GM21576 (cell line): ENCODE data around the gene ZNF189.
"Not testable (repeated sequence)": the region's sequence is repeated elsewhere in the genome, so short reads cannot be mapped to it uniquely, and the experiment has no call there.

Source experiments
- ATAC-seq: cut with Tn5 transposase; IDR thresholded peaks from one replicate; pipeline ENCODE4 v1.9.1; 2021; ENCODE audit warnings: mild to moderate bottlenecking, moderate library complexity; ENCODE audit not compliant: unreplicated experiment

Gene ZNF189

GRCh38 chr9:101376111-101376848 lies 22.4 kb upstream of the ZNF189 start:
- no peak for ATAC-seq

- no peak for ATAC-seq
These were observed 18.4 kb upstream of the ZNF189 start for GRCh38 chr9:101380295-101380694.

- ATAC-seq = no peak
These were observed 17.5 kb upstream of the ZNF189 start for GRCh38 chr9:101381118-101381517.

- no peak for ATAC-seq
These were observed 16.8 kb upstream of the ZNF189 start for GRCh38 chr9:101381833-101382342.

GRCh38 chr9:101383361-101383760 lies 15.3 kb upstream of the ZNF189 start:
- no peak for ATAC-seq

- ATAC-seq = not testable (repeated sequence)
These were observed 13.6 kb upstream of the ZNF189 start, which contains the start of gene BAAT for GRCh38 chr9:101384873-101385536. TSS of gene BAAT (minus strand) at chr9:101385006. CDS start at chr9:101371404, 13,602 bp downstream.

- ATAC-seq = no peak
These were observed 10.7 kb upstream of the ZNF189 start for GRCh38 chr9:101387871-101388506.

- no peak for ATAC-seq
These were observed 10.1 kb upstream of the ZNF189 start for GRCh38 chr9:101388507-101388993.

GRCh38 chr9:101393135-101393534 lies 5.5 kb upstream of the ZNF189 start:
- ATAC-seq = no peak

GRCh38 chr9:101394687-101395086 lies 4.0 kb upstream of the ZNF189 start:
- no peak for ATAC-seq

GRCh38 chr9:101397746-101398067 lies 944 bp upstream of the ZNF189 start:
- ATAC-seq = no peak

GRCh38 chr9:101398930-101399642 lies 435 bp downstream of the ZNF189 start:
- no peak for ATAC-seq

- ATAC-seq = no peak
These were observed 956 bp downstream of the ZNF189 start for GRCh38 chr9:101399643-101399970.

GRCh38 chr9:101400120-101400519 lies 1.5 kb downstream of the ZNF189 start:
- ATAC-seq = no peak

- no peak for ATAC-seq
These were observed 5.0 kb downstream of the ZNF189 start for GRCh38 chr9:101403516-101404285.

GRCh38 chr9:101408374-101409078 lies 9.9 kb downstream of the ZNF189 start:
- no peak for ATAC-seq

GRCh38 chr9:101409079-101409477 lies 10.4 kb downstream of the ZNF189 start:
- ATAC-seq = no peak

- no peak for ATAC-seq
These were observed 16.2 kb downstream of the ZNF189 start for GRCh38 chr9:101414839-101415238.

GRCh38 chr9:101415578-101415977 lies 16.9 kb downstream of the ZNF189 start:
- no peak for ATAC-seq

GRCh38 chr9:101417389-101417788 lies 18.7 kb downstream of the ZNF189 start:
- no peak for ATAC-seq
